Stomach (tissue), 9 donors: ENCODE results near the gene HSPG2. TPM values are rescaled to one million over a fixed set of nuclear protein-coding genes. Genes with fewer than 3 reads are reported as not detected.

Experiments
- DNase-seq, 2 donors: peaks; one replicate each; pipeline versions ENCODE4 v3.0.0 to v3.0.0-alpha.2; 2013 to 2019
- H3K27ac ChIP-seq, 5 donors: fragments of 200-600 bp in 4 of 5; sonication (generic) in 4 of 5; one replicate each; pipeline ENCODE4 v1.5.1; 2013 to 2019; ENCODE audit warnings: mild to moderate bottlenecking in 1 of 5, moderate library complexity in 1 of 5
- H3K27me3 ChIP-seq, 3 donors: fragments of 200-600 bp; sonication (generic); one replicate each; pipeline ENCODE4 v1.5.1; 2017 to 2019; ENCODE audit warnings: mixed run types in 1 of 3
- H3K36me3 ChIP-seq, 4 donors: fragments of 200-600 bp; sonication (generic); 1 replicate in 3 of 4; 2 replicates in 1 of 4; pipeline ENCODE4 v1.5.1; 2016 to 2019
- H3K4me1 ChIP-seq, 4 donors: fragments of 200-600 bp; sonication (generic); one replicate each; pipeline ENCODE4 v1.5.1; 2016 to 2019
- H3K4me3 ChIP-seq, 4 donors: fragments of 200-600 bp; sonication (generic) in 3 of 4; one replicate each; pipeline ENCODE4 v1.5.1; 2016 to 2019; ENCODE audit warnings: mild to moderate bottlenecking in 1 of 4
- H3K9me3 ChIP-seq, 4 donors: fragments of 200-600 bp; sonication (generic); one replicate each; pipeline ENCODE4 v1.5.1; 2016 to 2019
- CTCF ChIP-seq, 7 experiments: fragments of 450-650 bp in 4 of 7; fragments of 200-600 bp in 3 of 7; sonication (generic) in 3 of 7; IDR thresholded peaks; one replicate each; pipeline ENCODE4 v1.5.1; 2016 to 2019; ENCODE audit warnings: antibody characterized with exemption in 7 of 7, control low read depth in 2 of 7, mild to moderate bottlenecking in 1 of 7
- EP300 ChIP-seq: sonication (generic); formaldehyde crosslinking; IDR thresholded peaks from one replicate; pipeline ENCODE4 v1.6.1; 2017; ENCODE audit warnings: antibody characterized with exemption
- POLR2A ChIP-seq, 4 donors: fragments of 450-650 bp; IDR thresholded peaks; one replicate each; pipeline ENCODE4 v1.6.1; 2016; ENCODE audit warnings: antibody characterized with exemption in 4 of 4, control low read depth in 2 of 4, mild to moderate bottlenecking in 1 of 4, moderate library complexity in 1 of 4
- POLR2AphosphoS5 ChIP-seq, 3 donors: sonication (generic); formaldehyde crosslinking; IDR thresholded peaks; one replicate each; pipeline ENCODE4 v1.6.1; 2016; ENCODE audit warnings: antibody characterized with exemption in 3 of 3
- WGBS, 5 donors: extraction: QIAGEN DNeasy Blood & Tissue Kit in 3 of 5; methylation state at CpG; one replicate each; pipeline versions ENCODE4 v1.1.5 to v1.1.7; 2013 to 2018; 5-methylcytosine and 5-hydroxymethylcytosine counted together
- intact Hi-C: fragments of 100-400 bp; cut with DNase I; formaldehyde crosslinking; loops from one replicate; pipeline ENCODE4 v1.15.1; 2023; ENCODE audit warnings: low total_unique reads
- polyA plus RNA-seq, 3 donors: library from polyadenylated mRNA; stranded (reverse); fragments of 200-250 nt; gene quantifications; one replicate each; pipeline ENCODE4 v1.2.3, GENCODE V29; 2013
- total RNA-seq, 5 donors: library from RNA; depleted of rRNA; stranded (reverse); fragments of >200 nt; gene quantifications; one replicate each; pipeline versions ENCODE4 v1.1.0 to v1.2.3, GENCODE V29; 2014 to 2016
- donor health status: healthy with polysubstance abuse.
- donor health status: Bipolar disorder and iron deficiency.
- donor health status: healthy.

The HSPG2 gene
- total and polyA plus RNA-seq, 8 donors: 21.7 to 504 (median 133) TPM

GRCh38 chr1:21873174-21873573, 63.9 kb downstream of the HSPG2 start:
- Histone ChIP-seq H3K4me3 (no peak overlapping the region), H3K27ac (peak overlapping the region in 2 of 5 donors; percentile 43 to 79)

GRCh38 chr1:21872445-21873079, 64.5 kb downstream of the HSPG2 start:
- intact Hi-C loops: no loop called here
- H3K4me3 ChIP-seq: no peak overlapping the region
- H3K27me3 ChIP-seq: no peaks in the 10 kb centered on the region
- no peak for DNase-seq
- H3K36me3 ChIP-seq: peaks cover 76 to 93% (median 91%) of the 10 kb centered on the region in 4 donors
- H3K4me1 ChIP-seq: peaks cover 12 to 44% (median 29%) of the 10 kb centered on the region in 4 donors
- peak overlapping the region in 3 of 5 donors; percentile 10 to 79 (median 43) for H3K27ac ChIP-seq
- H3K9me3 ChIP-seq: no peaks in the 10 kb centered on the region
- 85 to 94% (median 90%) methylated on average over 8 to 17 of the region's 17 CpGs for WGBS, 5 donors
- TF ChIP-seq POLR2A (IDR thresholded peaks at IDR 0.05): no peak
- no peak for TF ChIP-seq POLR2AphosphoS5 (IDR thresholded peaks at IDR 0.05)

More at GRCh38 chr1:21873174-21873573, 63.9 kb downstream of the HSPG2 start:
- Histone ChIP-seq H3K9me3 (no peaks in the 10 kb centered on the region), H3K27me3 (no peaks in the 10 kb centered on the region), H3K4me1 (peaks cover 12 to 37% (median 26%) of the 10 kb centered on the region in 4 donors), H3K36me3 (peaks cover 77 to 96% (median 95%) of the 10 kb centered on the region in 4 donors)
- intact Hi-C loops: no loop called here
- TF ChIP-seq POLR2A (IDR thresholded peaks at IDR 0.05) (no peak), POLR2AphosphoS5 (IDR thresholded peaks at IDR 0.05) (no peak), EP300 (no peak), CTCF (IDR thresholded peaks at IDR 0.05) (no peak)
- 86 to 93% (median 89%) methylated on average over 7 to 8 of the region's 8 CpGs for WGBS, 5 donors
- no peak for DNase-seq

- H3K36me3 ChIP-seq: peaks cover 76 to 93% (median 85%) of the 10 kb centered on the region in 4 donors
- no peak overlapping the region for H3K4me3 ChIP-seq
- peaks cover 12 to 49% (median 31%) of the 10 kb centered on the region in 4 donors for H3K4me1 ChIP-seq
- DNase-seq: no peak
- intact Hi-C loops: no loop called here
- 72 to 85% (median 78%) methylated on average over 13 of the region's 13 CpGs for WGBS, 5 donors
- no peak for TF ChIP-seq EP300
- no peak for TF ChIP-seq CTCF (IDR thresholded peaks at IDR 0.05)
- TF ChIP-seq POLR2AphosphoS5 (IDR thresholded peaks at IDR 0.05): no peak
- TF ChIP-seq POLR2A (IDR thresholded peaks at IDR 0.05): no peak
- H3K9me3 ChIP-seq: no peaks in the 10 kb centered on the region
- peak overlapping the region in 3 of 5 donors; percentile 10 to 79 (median 43) for H3K27ac ChIP-seq
- no peaks in the 10 kb centered on the region for H3K27me3 ChIP-seq
Observed at GRCh38 chr1:21871943-21872342, 65.2 kb downstream of the HSPG2 start.

- TF ChIP-seq POLR2A (IDR thresholded peaks at IDR 0.05) (no peak), EP300 (no peak), POLR2AphosphoS5 (IDR thresholded peaks at IDR 0.05) (no peak), CTCF (IDR thresholded peaks at IDR 0.05) (no peak)
- H3K4me1 ChIP-seq: peaks cover 12 to 59% (median 35%) of the 10 kb centered on the region in 4 donors
- 81 to 92% (median 87%) methylated on average over 9 to 15 of the region's 15 CpGs for WGBS, 5 donors
- intact Hi-C loops: no loop called here
- peak overlapping the region in 3 of 5 donors; percentile 66 to 79 (median 75) for H3K27ac ChIP-seq
- no peaks in the 10 kb centered on the region for H3K9me3 ChIP-seq
- H3K36me3 ChIP-seq: peaks cover 73 to 89% (median 79%) of the 10 kb centered on the region in 4 donors
- H3K27me3 ChIP-seq: no peaks in the 10 kb centered on the region
- no peak for DNase-seq
- no peak overlapping the region for H3K4me3 ChIP-seq
Observed at GRCh38 chr1:21870611-21871010, 66.5 kb downstream of the HSPG2 start.
